HEK293T (cell line): ENCODE results near the gene MROH8.

Experiments used
- HDGF ChIP-seq: fragments of 450-650 bp; IDR thresholded peaks from 2 replicates; pipeline ENCODE4 v1.6.1; 2017; ENCODE audit warnings: antibody characterized with exemption, borderline replicate concordance
- SP1 ChIP-seq: fragments of 450-650 bp; IDR thresholded peaks from 2 replicates; pipeline ENCODE4 v1.6.1; 2017

- TF ChIP-seq SP1 (no peak), HDGF (no peak)
Observed at GRCh38 chr20:37096415-37097041, 82.8 kb downstream of the MROH8 start.
